ENCODE measurements around the gene GEMIN8. TPM values are rescaled to one million over a fixed set of nuclear protein-coding genes. Genes with fewer than 3 reads are reported as not detected.

The GEMIN8 gene
- total and polyA plus RNA-seq, 2 of the 8 experiments (the other 6 are each of a cell fraction or from before 2014, with no cell fraction given) = 18.2 to 31.4 TPM

- CTCF ChIA-PET (ENCODE audit: partially characterized antibody) = no interaction called here
These were observed 12.3 kb downstream of the GEMIN8 start for GRCh38 chrX:14017399-14017798.

More at GRCh38 chrX:14017399-14017798, 12.3 kb downstream of the GEMIN8 start:
- H3K36me3 ChIP-seq (ENCODE audit: control insufficient read depth in 2 of 4, insufficient read depth in 4 of 4, low read length in 3 of 4) = peaks cover 0 to 17% (median 4%) of the 10 kb centered on the region in 4 experiments; a peak in 5 of 8 replicates
- H3K14ac ChIP-seq (ENCODE audit: insufficient read length) = no peak overlapping the region
- H3K23ac ChIP-seq (ENCODE audit: insufficient read length) = no peak overlapping the region
- H3K27ac ChIP-seq (ENCODE audit: low read depth, low read length) = no peak overlapping the region
- no peak overlapping the region for H3K4me3 ChIP-seq (ENCODE audit: extremely low read depth in 1 of 4, insufficient read depth in 2 of 4, low read depth in 3 of 4, low read length in 4 of 4)
- H3K9me3 ChIP-seq (ENCODE audit: insufficient read depth in 2 of 2, low read depth in 1 of 2, low read length in 1 of 2) = no peaks in the 10 kb centered on the region
- H3K23me2 ChIP-seq (ENCODE audit: low read depth, low read length) = no peaks in the 10 kb centered on the region
- no peak overlapping the region for H3K4ac ChIP-seq (replicated peaks; ENCODE audit: insufficient read length, low read depth, low read length)
- H2AFZ ChIP-seq (ENCODE audit: low read length) = no peak overlapping the region
- H3K9ac ChIP-seq (replicated peaks in 1 of 4; ENCODE audit: extremely low read depth in 1 of 4, low read depth in 3 of 4, low read length in 3 of 4) = no peak overlapping the region
- no peak for FAIRE-seq
- no peaks in the 10 kb centered on the region for H3K27me3 ChIP-seq (replicated peaks in 1 of 4; ENCODE audit: control insufficient read depth in 3 of 4, extremely low read depth in 1 of 4, insufficient read depth in 3 of 4, low read length in 3 of 4)
- H2BK120ac ChIP-seq (replicated peaks; ENCODE audit: low read depth, low read length) = no peak overlapping the region
- H2BK5ac ChIP-seq (ENCODE audit: low read depth, low read length) = no peak overlapping the region
- no peak overlapping the region for H3K56ac ChIP-seq (replicated peaks; ENCODE audit: insufficient read length, low read depth, low read length)
- no peak overlapping the region for H2AK5ac ChIP-seq (ENCODE audit: low read depth, low read length)
- no peak overlapping the region for H2BK12ac ChIP-seq (ENCODE audit: low read depth, low read length)
- no peaks in the 10 kb centered on the region for H3K79me2 ChIP-seq (ENCODE audit: control insufficient read depth in 1 of 2, insufficient read depth in 2 of 2, low read length in 2 of 2)
- H4K20me1 ChIP-seq (replicated peaks in 1 of 2; ENCODE audit: control insufficient read depth in 1 of 2, insufficient read depth in 2 of 2, low read length in 2 of 2) = no peaks in the 10 kb centered on the region
- POLR2A ChIA-PET (ENCODE audit: partially characterized antibody) = no interaction called here
- H3K79me1 ChIP-seq (ENCODE audit: low read depth, low read length) = no peaks in the 10 kb centered on the region
- H2BK20ac ChIP-seq (ENCODE audit: low read length) = no peak overlapping the region
- TF ChIP-seq BCL11A (IDR thresholded peaks at IDR 0.05; ENCODE audit: low read depth in 2 of 2, low read length in 2 of 2) (no peak), SIN3A (conservative IDR thresholded peaks at IDR 0.05 in 1 of 2, IDR thresholded peaks at IDR 0.05 in 1 of 2; ENCODE audit: low read depth in 1 of 2, low read length in 2 of 2) (no peak), YY1 (IDR thresholded peaks at IDR 0.05; ENCODE audit: low read depth, low read length) (no peak), CBX8 (IDR thresholded peaks at IDR 0.05; ENCODE audit: borderline replicate concordance, low read depth, low read length) (no peak), TBP (IDR thresholded peaks at IDR 0.05; ENCODE audit: low read depth, low read length) (no peak), CTBP2 (IDR thresholded peaks at IDR 0.05; ENCODE audit: borderline replicate concordance, insufficient read depth, insufficient read length, low read length) (no peak), CHD1 (IDR thresholded peaks at IDR 0.05; ENCODE audit: low read depth, low read length) (no peak), POU5F1 (IDR thresholded peaks at IDR 0.05; ENCODE audit: low read depth, low read length) (no peak), CEBPB (IDR thresholded peaks at IDR 0.05; ENCODE audit: low read depth, low read length) (no peak), PHF8 (conservative IDR thresholded peaks at IDR 0.05; ENCODE audit: low read depth, low read length) (no peak), GABPA (IDR thresholded peaks at IDR 0.05; ENCODE audit: borderline replicate concordance, insufficient read depth, low read length) (no peak), TCF12 (IDR thresholded peaks at IDR 0.05; ENCODE audit: low read depth, low read length) (no peak), RAD21 (IDR thresholded peaks at IDR 0.05 in 1 of 2, conservative IDR thresholded peaks at IDR 0.05 in 1 of 2; ENCODE audit: low read depth in 2 of 2, low read length in 2 of 2) (no peak)
- no peaks in the 10 kb centered on the region for H3K4me1 ChIP-seq (replicated peaks in 1 of 4; ENCODE audit: control insufficient read depth in 3 of 4, insufficient read depth in 4 of 4, low read length in 3 of 4)
- no peak overlapping the region for H2BK15ac ChIP-seq (ENCODE audit: low read length)
- no peak overlapping the region for H3K18ac ChIP-seq (ENCODE audit: extremely low read depth, low read length)
- H3K4me2 ChIP-seq (ENCODE audit: insufficient read depth in 1 of 2, low read depth in 2 of 2, low read length in 2 of 2) = no peak overlapping the region
- H4K91ac ChIP-seq (replicated peaks; ENCODE audit: insufficient read length, low read length) = no peak overlapping the region
- DNase-seq (ENCODE audit: low read depth in 1 of 2, low spot score in 2 of 2) = no peak
- H4K8ac ChIP-seq (ENCODE audit: extremely low read depth, insufficient read depth, low read length) = no peak overlapping the region
- 91% methylated on average over 3 of the region's 3 CpGs; no CpG with 5 or more reads in 1 of the 2 experiments for WGBS, 2 experiments (ENCODE audit: extremely low coverage in 1 of 2, insufficient coverage in 1 of 2, insufficient read length in 1 of 2, insufficient replicate concordance in 2 of 2, low coverage in 1 of 2, low lambda C conversion rate in 2 of 2, missing lambda C conversion rate in 1 of 2)
- H4K5ac ChIP-seq (ENCODE audit: insufficient read length, low read depth, low read length) = no peak overlapping the region

All from H1 (cell line).